Peyer's patch (tissue), 4 donors: ENCODE data around the gene DENND1B.

Source experiments
- CTCF ChIP-seq, 6 experiments: fragments of 450-650 bp in 4 of 6; fragments of 200-600 bp in 2 of 6; sonication (generic) in 1 of 6; IDR thresholded peaks; one replicate each; pipeline ENCODE4 v1.5.1; 2017 to 2019; ENCODE audit warnings: antibody characterized with exemption in 6 of 6, mild to moderate bottlenecking in 3 of 6, moderate library complexity in 1 of 6
- POLR2A ChIP-seq, 2 donors: fragments of 450-650 bp; IDR thresholded peaks; one replicate each; pipeline ENCODE4 v1.5.1; 2017; ENCODE audit warnings: antibody characterized with exemption in 2 of 2, mild to moderate bottlenecking in 2 of 2, moderate library complexity in 2 of 2

GRCh38 chr1:197480446-197480845 lies 294.8 kb downstream of the DENND1B start:
- TF ChIP-seq CTCF (IDR thresholded peaks at IDR 0.05) (no peak), POLR2A (IDR thresholded peaks at IDR 0.05) (no peak)
